GM19372 (cell line): Measurements from ENCODE around the gene CDH5.
"Not testable (repeated sequence)": the region's sequence is repeated elsewhere in the genome, so short reads cannot be mapped to it uniquely, and the experiment has no call there.

Experiments
- ATAC-seq: cut with Tn5 transposase; IDR thresholded peaks from one replicate; pipeline ENCODE4 v1.9.1; 2021; ENCODE audit warnings: mild to moderate bottlenecking, low read depth, moderate library complexity; ENCODE audit not compliant: unreplicated experiment

The CDH5 gene

GRCh38 chr16:66429290-66429962, 62.9 kb downstream of the CDH5 start:
- no peak for ATAC-seq

- no peak for ATAC-seq
Observed at GRCh38 chr16:66430214-66430613, 63.7 kb downstream of the CDH5 start.

- no peak for ATAC-seq
Observed at GRCh38 chr16:66431760-66432159, 65.3 kb downstream of the CDH5 start.

GRCh38 chr16:66432429-66432828, 65.9 kb downstream of the CDH5 start:
- ATAC-seq: no peak

GRCh38 chr16:66434619-66435430, 68.3 kb downstream of the CDH5 start:
- no peak for ATAC-seq

- ATAC-seq: no peak
Observed at GRCh38 chr16:66435896-66436295, 69.4 kb downstream of the CDH5 start.

- ATAC-seq: no peak
Observed at GRCh38 chr16:66437391-66437945, 71.0 kb downstream of the CDH5 start.

GRCh38 chr16:66438536-66438935, 72.0 kb downstream of the CDH5 start:
- ATAC-seq: no peak

GRCh38 chr16:66439051-66439730, 72.7 kb downstream of the CDH5 start:
- ATAC-seq: no peak

GRCh38 chr16:66440271-66440802, 73.8 kb downstream of the CDH5 start:
- no peak for ATAC-seq

- no peak for ATAC-seq
Observed at GRCh38 chr16:66440970-66441369, 74.5 kb downstream of the CDH5 start.

GRCh38 chr16:66441586-66442375, 75.3 kb downstream of the CDH5 start:
- ATAC-seq: no peak

- ATAC-seq: no peak
Observed at GRCh38 chr16:66442502-66443268, 76.2 kb downstream of the CDH5 start.

GRCh38 chr16:66443269-66443652, 76.8 kb downstream of the CDH5 start:
- no peak for ATAC-seq

- no peak for ATAC-seq
Observed at GRCh38 chr16:66444049-66444481, 77.6 kb downstream of the CDH5 start.

- no peak for ATAC-seq
Observed at GRCh38 chr16:66446737-66447136, 80.2 kb downstream of the CDH5 start.

- ATAC-seq: no peak
Observed at GRCh38 chr16:66447491-66447890, 81.0 kb downstream of the CDH5 start.

GRCh38 chr16:66451548-66451947, 85.1 kb downstream of the CDH5 start:
- no peak for ATAC-seq

GRCh38 chr16:66453230-66453629, 86.7 kb downstream of the CDH5 start:
- ATAC-seq: not testable (repeated sequence)
